ENCODE data around the gene DLL4.

Gene DLL4

DNA sequence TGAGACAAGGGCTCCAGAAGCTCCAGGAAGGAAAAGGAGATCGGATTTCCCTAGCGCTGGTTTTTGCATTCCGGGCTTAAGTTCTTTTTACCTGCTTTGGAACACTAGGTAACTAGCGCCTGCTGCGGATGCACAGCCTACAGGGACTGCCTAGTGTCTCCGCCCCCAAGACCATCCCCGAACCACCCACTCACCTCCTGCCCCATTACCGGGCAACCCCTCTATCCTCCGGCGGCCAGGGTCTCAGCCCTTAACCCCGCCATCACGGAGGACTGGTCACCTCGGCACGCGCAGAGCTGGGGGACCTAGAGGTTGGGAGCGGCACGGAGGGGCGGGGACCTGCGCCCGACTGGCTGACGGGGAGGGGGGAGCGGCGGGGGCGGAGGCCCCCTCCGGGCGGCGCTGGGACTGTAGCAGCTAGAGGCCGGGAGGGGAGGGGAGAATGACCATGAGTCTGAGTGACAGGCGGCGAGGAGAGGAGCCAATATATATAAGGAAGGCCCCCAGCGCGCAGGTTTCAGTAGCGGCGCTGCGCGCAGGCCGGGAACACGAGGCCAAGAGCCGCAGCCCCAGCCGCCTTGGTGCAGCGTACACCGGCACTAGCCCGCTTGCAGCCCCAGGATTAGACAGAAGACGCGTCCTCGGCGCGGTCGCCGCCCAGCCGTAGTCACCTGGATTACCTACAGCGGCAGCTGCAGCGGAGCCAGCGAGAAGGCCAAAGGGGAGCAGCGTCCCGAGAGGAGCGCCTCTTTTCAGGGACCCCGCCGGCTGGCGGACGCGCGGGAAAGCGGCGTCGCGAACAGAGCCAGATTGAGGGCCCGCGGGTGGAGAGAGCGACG lies at the start of gene DLL4:
TSS of gene DLL4 (plus strand) at position 520 of the 839 bp plus-strand sequence. CDS start 329 bp downstream, outside the sequence.
- DNase-seq, result peak; percentile 73 to 84

DNA sequence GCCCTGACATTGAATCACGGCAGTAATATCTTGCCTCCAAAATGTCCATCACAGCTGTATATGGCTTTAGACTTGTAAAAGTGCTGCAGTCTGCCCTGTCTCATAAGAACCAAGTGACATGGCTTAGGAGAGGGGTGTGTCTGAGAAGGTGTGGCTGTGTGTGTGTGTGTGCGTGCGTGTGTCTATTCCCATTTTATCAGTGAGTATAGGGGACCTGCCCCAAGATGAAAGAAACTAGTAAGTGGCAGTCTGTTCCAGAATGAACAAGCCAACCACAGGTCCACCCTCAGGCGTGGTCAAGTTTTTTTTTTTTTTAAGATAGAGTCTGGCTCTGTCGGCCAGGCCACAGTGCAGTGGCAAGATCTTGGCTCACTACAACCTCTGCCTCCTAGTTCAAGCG lies 49.5 kb upstream of the DLL4 start:
- DNase-seq, result no peak

DNA sequence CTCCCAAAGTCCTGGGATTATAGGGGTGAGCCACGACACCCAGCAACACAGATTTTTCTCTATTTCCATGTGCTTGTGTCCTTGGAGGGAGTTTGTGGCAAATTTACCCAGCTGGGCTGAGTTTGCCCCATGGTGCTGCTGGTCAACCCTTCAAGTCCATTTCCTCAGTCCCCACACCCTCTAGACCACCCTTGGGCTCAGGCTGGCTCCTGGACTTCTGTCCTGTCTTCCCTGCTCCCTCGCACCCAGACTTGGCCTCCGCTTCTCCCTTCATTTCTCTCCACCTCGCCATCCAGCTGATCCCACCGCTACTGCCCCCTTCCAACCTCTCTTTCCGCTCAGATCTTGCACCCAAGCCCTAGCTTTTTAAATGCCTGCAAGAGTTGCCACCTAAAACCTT lies 47.8 kb upstream of the DLL4 start:
- DNase-seq, result no peak

DNA sequence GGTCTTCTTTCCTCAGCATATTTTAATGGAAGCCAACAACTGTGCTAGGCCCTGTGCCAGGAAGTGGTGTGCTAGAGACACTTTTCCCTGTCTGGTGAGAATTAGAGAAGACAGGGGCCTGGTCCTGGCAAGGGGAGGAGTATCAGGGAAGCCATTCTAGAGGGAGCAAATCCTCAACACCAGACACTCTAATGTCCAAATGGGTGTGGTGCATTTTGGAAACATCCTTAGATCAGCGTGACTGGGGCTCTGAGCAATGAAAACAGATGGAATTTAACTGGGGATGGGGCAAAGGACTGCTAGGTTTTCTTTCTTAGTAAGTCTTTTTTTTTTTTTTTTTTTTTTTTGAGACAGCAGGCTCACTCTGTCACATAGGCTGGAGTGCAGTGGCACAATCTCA lies 42.6 kb upstream of the DLL4 start:
- DNase-seq, result no peak

- DNase-seq, result no peak
Measured at GRCh38 chr15:40889112-40889511, 40.0 kb upstream of the DLL4 start.

DNA sequence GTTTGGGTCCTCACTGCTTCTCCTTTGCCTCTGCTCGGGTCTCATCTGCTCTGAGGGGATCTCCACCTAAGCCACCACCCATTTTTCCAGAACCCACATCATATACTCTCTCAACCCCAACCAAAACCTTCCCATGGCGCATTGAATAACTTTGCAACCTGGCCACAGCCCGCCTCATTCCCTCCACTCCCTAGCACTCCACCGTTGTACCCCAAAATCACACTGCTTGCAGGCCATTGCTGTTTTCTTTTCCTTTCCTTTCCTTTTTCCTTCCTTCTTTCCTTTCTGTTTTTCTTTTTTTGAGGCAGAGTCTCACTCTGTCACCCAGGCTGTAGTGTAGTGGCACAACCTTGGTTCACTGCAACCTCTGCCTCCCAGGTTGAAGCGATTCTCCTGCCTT lies 38.0 kb upstream of the DLL4 start:
- no peak for DNase-seq

DNA sequence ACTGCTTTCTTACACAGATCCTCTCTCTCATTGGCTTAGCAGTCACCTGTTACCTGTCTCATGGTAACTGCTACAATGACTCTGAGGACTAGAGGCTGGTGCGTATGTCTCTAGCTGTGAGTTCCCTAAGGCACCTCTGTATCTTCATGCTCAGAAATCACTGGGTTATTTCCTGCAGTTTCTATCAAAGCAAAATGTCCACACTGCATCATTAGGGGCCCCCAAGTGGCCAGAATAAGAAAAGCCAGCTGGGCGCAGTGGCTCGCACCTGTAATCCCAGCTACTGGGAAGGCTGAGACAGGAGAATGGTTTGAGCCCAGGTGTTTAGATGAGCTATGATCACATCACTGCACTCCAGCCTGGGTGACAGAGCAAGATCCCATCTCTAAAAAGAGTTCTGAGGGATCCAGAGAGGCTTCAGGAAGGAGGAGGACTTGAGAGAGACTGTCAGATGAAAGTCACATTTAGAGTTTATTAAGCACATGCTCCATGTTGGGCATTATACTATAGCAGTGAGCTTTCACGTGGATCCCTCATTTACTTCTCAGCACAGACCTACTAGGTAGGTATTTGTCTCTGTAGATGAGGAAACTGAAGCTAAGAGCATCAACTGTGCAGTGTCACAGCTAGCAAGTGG lies 37.2 kb upstream of the DLL4 start:
- DNase-seq, result peak; percentile 5 to 23

DNA sequence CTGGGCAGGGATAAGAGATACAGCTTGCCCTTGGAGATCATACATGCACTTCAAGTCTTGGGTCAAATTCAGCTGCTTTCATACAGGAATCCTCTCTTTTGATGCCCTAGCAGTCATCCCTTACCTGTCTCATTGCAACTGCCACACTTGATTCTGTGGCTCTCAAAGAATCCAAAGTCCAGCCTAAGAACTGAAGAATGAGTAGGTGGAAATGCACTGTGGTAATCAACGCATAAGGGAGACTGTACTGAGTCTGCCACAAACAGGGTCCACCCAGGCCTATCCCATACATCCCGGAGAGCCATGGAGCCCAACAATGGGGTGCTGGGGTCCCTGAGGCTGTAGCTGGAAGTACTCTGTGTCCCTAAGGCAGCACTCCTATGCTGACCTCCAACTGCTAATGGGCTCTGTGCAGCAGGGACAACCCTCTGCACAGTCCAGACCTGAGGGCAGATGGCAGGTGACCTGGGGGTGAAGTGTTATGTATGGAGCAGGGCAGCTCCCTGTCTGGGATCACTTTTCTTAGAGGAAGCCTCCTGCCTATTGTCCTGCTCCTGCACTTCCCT lies 36.6 kb upstream of the DLL4 start:
- no peak for DNase-seq

DNA sequence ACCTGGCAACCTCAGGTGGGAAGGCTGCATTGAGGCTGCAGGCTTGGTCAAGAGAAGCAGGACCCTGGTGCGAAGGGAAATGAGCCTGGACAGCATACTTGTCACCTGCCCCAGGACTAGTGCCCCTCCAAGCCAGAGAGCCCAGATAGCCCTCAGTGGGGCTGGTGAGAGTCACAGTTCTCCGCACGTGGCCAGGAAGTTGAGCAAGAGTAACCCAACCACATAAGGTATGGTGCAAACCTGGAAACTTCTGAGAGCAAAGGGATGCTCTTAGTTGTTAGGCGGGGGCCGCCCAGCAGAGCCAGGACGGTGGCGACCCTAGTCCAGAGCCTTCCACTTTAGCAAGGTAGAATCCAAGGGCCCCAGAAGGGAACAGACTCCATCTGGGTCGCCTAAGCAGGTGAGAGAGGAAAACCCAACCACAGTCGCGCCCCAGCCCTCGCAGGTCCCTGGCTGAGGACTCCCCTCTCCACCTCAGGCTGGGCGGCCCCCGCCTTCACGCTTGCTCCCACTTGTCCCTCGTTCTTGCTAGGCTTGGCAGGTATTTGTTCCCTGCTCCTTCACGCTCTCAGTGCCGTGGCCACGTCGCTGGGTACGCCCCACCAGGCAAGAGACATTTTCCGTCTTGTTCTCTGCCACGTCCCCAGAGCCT lies 36.0 kb upstream of the DLL4 start:
- DNase-seq, result no peak

- peak; percentile 86 to 89 for DNase-seq
Measured at GRCh38 chr15:40893733-40894680, 35.1 kb upstream of the DLL4 start, which contains the start of gene VPS18. TSS of gene VPS18 (plus strand) at chr15:40894450. CDS start at chr15:40894769, 319 bp downstream.

DNA sequence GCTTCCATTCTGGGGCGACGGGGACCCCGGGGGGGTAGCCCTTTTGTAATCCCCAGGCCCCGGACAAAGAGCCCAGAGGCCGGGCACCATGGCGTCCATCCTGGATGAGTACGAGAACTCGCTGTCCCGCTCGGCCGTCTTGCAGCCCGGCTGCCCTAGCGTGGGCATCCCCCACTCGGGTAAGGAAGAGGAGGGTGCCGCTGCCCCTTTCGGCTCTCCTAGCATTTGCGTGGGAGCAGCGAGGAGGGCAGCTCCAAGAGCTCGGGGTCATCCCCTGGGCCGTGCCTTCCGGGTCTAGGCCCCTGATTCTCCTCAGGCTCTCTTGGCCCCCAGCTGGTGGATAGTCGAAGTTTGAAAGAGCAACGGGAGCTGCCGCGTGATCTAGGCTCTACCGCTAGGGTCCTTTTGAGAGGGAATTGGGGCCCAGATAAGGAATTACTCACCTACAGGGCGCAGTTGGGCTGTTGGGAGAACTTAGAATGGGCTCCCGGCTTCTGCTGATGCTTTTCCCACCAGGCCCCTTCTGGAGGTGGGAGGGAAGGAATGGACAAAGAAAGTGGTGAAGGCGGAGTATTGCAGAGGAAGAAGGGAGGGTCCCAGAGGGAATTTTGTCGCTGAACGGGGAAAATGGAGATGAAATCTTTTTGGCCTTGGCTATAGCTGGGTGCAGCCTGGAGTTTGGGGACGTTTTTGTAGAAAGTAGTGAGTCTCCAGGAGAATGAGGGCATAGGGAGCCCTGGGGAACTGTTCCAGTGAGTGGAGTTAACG lies 34.3 kb upstream of the DLL4 start:
- peak; percentile 5 to 7 for DNase-seq

GRCh38 chr15:40899536-40900207 lies 29.5 kb upstream of the DLL4 start:
- DNase-seq, result no peak

DNA sequence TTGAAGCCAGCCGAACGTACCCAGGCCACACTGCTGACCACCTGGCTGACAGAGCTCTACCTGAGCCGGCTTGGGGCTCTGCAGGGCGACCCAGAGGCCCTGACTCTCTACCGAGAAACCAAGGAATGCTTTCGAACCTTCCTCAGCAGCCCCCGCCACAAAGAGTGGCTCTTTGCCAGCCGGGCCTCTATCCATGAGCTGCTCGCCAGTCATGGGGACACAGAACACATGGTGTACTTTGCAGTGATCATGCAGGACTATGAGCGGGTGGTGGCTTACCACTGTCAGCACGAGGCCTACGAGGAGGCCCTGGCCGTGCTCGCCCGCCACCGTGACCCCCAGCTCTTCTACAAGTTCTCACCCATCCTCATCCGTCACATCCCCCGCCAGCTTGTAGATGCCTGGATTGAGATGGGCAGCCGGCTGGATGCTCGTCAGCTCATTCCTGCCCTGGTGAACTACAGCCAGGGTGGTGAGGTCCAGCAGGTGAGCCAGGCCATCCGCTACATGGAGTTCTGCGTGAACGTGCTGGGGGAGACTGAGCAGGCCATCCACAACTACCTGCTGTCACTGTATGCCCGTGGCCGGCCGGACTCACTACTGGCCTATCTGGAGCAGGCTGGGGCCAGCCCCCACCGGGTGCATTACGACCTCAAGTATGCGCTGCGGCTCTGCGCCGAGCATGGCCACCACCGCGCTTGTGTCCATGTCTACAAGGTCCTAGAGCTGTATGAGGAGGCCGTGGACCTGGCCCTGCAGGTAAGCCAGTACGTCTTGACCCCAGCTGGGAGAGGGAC lies 28.7 kb upstream of the DLL4 start:
- no peak for DNase-seq

DNA sequence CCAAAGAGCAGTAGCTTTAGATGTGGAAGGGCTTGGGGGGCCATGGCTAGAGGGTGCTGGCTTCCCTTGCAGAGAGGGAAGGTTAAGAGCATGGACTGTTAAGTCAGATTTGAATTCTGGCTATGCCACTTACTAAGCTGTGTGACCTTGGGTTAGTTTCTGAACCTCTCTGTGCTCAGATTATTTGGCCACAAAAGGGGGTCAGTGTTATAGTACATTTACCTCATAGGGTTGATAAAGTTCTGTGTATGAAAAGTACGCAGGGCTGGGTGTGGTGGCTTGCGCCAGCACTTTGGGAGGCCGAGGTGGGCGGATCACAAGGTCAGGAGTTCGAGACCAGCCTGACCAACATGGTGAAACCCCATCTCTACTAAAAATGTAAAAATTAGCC lies 28.1 kb upstream of the DLL4 start:
- DNase-seq, result no peak

GRCh38 chr15:40902605-40903561 lies 26.3 kb upstream of the DLL4 start:
- no peak for DNase-seq

- no peak for DNase-seq
Measured at GRCh38 chr15:40904552-40905201, 24.5 kb upstream of the DLL4 start.

GRCh38 chr15:40906091-40906990 lies 22.8 kb upstream of the DLL4 start:
- DNase-seq, result peak; percentile 62 to 74
